GM13976 (cell line): Measurements from ENCODE around the gene HTT.

ENCODE experiments used
- DNase-seq: peaks from one replicate; pipeline ENCODE4 v3.0.0; 2012; ENCODE audit warnings: low spot score
- CTCF ChIP-seq: IDR thresholded peaks from 2 replicates; pipeline ENCODE4 v1.5.1; 2012; ENCODE audit warnings: borderline replicate concordance, mild to moderate bottlenecking; ENCODE audit not compliant: insufficient read depth; ENCODE audit errors: extremely low read depth, missing control alignments, control extremely low read depth
- in situ Hi-C: fragments of 300-500 bp; cut with MboI; formaldehyde crosslinking; loops from one replicate; pipeline ENCODE4 v1.12.0; 2022; ENCODE audit warnings: low sequenced_read_pairs, mixed read lengths, inconsistent platforms; ENCODE audit not compliant: unreplicated experiment

The HTT gene

GRCh38 chr4:3059943-3060342, 14.5 kb upstream of the HTT start:
- in situ Hi-C loops = no loop called here
- no peak for TF ChIP-seq CTCF
- no peak for DNase-seq

- no peak for DNase-seq
- no peak for TF ChIP-seq CTCF
- in situ Hi-C loops = no loop called here
These were observed 13.5 kb upstream of the HTT start for GRCh38 chr4:3060946-3061345.

- no peak for DNase-seq
- TF ChIP-seq CTCF = no peak
- in situ Hi-C loops = no loop called here
These were observed 12.0 kb upstream of the HTT start for GRCh38 chr4:3062471-3062870.

GRCh38 chr4:3065551-3065950, 8.9 kb upstream of the HTT start:
- no peak for DNase-seq
- in situ Hi-C loops = no loop called here
- no peak for TF ChIP-seq CTCF

- in situ Hi-C loops = no loop called here
- TF ChIP-seq CTCF = no peak
- DNase-seq = no peak
These were observed 7.6 kb upstream of the HTT start for GRCh38 chr4:3066836-3067400.

GRCh38 chr4:3067473-3068001, 6.9 kb upstream of the HTT start:
- TF ChIP-seq CTCF = no peak
- DNase-seq = no peak
- in situ Hi-C loops = no loop called here

- TF ChIP-seq CTCF = no peak
- DNase-seq = no peak
- in situ Hi-C loops = no loop called here
These were observed 4.8 kb upstream of the HTT start for GRCh38 chr4:3069661-3070199.
